HCEC 1CT (cell line): Measurements from ENCODE around the gene LPO.

Source experiments
- DNase-seq: peaks from one replicate; pipeline ENCODE4 v3.0.0-alpha.2; 2017

Gene LPO

DNA sequence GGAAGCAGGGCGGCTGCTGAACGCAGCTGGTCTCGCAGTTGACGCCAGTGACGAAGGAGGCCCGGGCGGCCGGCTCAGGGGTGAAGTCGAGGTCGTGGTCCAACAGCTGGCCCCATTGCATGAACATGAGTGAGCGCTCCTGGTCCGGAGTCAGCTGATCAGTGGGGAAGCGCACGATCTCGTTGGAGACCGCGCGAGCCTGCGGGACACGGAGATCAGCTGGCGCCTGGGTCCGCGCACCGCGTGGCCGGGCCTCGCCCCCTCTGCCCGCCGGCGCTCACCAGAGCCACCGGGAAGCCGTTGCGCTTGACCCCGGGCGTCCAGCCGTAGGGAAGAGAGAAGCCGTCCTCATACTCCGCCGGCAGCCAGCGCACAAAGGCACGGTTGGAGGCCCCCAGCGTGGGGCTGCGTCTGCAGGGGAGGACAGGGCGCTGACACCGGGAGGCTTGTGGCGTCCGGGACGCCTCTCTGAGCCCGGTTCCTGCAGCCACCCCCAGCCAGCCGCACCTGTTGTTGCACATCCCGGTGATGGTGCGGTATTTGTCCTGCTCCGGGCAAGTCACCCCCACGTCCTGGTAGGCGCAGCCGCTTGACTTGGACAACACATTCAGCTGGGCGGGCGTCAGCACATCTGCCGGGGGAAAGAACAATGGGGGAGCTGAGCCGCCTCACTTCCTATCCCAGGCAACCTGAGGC is 40.8 kb downstream of the LPO start:
- DNase-seq: no peak

GRCh38 chr17:58279736-58280479 is 41.5 kb downstream of the LPO start:
- no peak for DNase-seq

DNA sequence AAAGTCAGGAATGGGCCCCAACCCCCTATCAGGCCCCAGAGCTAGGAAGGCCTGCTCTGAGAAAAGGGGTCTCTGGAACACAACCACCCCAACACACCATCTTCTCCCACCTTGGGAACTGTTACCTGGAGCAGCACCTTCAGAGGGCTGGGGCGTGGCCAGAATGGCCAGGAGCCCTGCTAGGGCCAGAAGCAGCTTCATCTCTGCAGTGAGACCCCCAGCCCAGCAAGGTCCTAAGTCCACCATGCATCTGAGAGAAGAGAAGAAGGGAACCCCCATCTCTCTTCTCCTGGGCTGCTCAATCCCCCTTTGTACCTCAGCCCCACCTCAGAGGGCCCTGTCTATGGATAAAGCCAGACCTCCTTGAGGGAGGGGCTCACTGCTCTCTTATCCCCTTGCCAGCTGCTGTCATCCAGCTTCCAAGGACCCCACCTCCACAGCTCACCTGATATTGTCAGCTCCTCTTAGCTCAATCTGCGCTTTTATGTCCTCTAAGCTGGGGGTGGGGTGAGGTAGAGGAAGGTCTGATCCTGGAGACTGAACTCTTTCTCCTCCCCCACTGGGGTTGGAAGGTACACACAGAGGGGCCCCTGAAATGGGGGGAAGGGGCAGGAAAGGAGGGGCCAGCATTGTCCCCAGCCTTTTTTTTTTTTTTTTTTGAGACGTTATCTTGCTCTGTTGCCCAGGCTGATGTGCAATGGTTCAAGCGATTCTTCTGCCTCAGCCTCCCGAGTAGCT is 42.3 kb downstream of the LPO start, which contains the start of gene MPO:
Gene MPO (minus strand): TSS at position 456 of the 738 bp plus-strand sequence. CDS start 177 bp downstream, at position 279.
- DNase-seq: no peak

DNA sequence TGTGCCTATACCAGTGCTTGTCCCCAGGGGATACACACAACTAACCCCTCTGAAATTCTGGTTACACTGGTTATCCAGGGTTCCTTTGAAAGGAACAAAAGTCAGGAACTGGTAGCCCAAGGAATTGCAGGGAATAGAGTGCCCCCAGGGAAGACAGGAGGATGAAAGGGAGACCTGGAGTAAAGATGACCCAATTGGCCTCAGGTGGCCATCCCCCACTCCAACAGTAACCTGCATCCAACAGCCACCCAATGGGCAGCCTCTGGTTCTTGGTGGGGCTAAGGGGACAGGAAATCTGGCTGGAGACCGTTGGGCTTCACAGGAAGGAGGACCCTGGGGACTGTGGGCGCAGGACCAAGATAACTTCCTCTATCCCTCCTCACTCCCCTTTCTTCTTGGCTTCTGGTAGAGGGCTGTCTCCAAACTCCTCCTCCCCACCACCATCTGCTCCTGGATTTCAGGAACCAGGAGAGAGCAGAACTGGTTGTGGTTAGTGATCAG is 43.2 kb downstream of the LPO start:
- no peak for DNase-seq

DNA sequence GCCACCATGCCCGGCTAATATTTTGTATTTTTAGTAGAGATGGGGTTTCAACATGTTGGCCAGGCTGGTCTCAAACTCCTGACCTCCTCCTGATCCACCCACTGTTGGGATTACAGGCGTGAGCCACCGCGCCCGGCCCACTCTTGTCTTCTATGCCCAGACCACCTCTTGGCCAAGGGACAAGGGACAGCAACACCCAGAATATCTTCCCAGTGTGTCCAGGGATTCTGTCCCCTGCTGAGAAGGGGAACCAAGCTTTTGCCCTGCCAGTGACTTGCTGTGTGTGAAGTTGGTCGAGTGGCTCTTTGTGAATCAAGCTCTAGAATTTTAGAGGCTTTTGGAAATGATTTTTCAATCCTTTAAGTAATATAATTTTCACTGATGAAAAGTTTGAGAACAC is 44.1 kb downstream of the LPO start:
- no peak for DNase-seq

DNA sequence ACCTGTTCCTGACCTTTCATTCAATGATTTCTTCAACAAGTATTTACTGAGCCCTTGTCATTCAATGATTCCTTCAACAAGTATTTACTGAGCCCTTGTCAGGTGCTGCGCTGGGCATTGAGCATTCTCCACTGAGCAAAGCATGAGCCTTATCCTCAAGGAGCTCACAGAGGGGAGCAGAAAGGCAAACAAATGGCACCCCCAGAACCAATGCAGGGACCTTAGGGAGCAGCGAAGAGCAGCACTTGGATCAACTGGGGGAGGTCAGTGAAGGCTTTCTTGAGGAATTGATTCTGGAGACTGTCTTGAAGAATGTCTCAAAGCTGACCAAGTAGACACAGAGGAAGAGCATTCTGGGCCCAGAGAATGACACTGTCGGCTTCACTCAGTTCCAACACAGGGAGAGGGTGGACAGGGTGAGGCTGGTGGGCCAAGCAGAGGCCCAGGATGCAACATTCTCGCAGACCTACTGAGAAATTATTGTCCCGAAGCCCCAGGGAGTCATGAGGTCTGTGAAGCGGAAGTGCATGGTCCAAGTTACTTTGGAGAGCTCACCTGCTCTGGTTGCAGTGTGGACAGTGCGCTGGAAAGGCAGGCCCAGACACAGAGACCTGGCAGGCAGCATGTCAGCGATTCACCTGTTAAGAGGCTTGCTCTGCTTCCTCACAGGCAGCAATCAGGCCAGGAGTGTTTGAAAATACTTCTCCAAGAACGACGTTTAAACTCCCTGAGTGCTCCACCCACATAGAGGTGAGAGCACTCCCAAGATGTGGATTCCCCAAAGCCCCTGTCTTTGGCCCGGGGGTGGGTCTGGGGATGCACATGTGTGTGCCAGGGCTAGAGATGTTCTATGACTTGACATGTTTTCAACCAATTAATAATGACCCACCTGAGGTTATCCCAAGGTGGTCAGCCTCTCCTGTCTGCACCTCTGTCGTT is 45.6 kb downstream of the LPO start:
- no peak for DNase-seq

GRCh38 chr17:58284613-58285421 is 46.4 kb downstream of the LPO start:
- DNase-seq: no peak

GRCh38 chr17:58285422-58285810 is 47.0 kb downstream of the LPO start:
- DNase-seq: no peak

- DNase-seq: no peak
Observed at GRCh38 chr17:58289869-58290268, 51.5 kb downstream of the LPO start.

GRCh38 chr17:58291246-58291645 is 52.9 kb downstream of the LPO start:
- DNase-seq: no peak

DNA sequence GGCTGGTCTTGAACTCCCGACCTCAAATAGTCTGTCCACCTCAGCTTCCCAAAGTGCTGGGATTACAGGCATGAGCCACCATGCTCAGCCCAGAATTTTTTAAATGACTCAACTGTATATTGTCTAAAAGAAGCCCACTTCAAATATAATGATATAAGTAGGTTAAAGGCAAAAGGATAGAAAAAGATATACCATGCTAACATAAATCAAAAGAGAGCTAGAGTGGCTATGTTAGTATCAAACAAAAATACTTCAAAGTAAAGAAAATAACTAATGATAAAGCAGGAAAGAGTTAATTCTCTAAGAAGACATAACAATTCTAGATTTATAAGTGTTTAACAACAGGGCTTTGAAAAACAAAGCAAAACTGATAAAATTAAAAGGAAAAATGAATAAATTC is 55.6 kb downstream of the LPO start:
- DNase-seq: no peak

- no peak for DNase-seq
Observed at GRCh38 chr17:58300336-58300735, 62.0 kb downstream of the LPO start.

- no peak for DNase-seq
Observed at GRCh38 chr17:58301504-58302150, 63.2 kb downstream of the LPO start.

DNA sequence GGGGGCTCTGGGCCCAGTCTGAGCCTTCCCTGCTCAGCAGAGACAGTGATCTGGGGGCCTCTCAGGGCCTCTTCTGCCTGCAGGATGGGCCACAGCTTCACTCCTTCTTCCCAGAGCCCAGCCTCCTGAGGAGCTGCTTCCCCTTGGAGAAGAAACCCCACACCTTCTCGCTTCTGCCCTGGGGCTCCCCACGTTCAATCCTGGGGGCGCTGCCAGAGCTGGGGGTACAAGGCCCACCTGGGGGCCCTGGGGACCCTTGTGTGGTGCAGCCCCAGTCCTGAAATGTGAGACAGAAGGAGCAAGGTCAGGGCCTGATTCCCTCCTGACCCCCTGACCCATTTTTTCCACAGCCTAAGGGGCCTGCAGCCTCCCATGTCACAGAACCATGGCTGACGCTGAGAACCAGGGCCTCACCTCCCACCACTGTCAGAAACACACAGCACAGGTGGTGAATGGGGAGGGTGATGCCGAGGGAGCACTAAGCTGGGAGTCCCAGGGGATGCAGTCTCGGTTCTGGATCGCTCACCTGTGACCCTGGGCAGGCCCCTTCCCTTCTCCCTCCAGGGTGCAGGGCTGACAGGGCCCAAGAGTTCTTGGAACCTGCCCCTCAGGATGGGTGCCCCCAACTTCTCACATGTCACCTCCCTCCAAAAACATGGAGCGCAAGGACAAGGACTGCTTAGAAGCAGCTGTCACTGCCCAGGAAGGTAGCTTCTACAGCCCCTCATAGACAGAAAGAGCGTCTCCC is 64.0 kb downstream of the LPO start:
- DNase-seq: no peak

DNA sequence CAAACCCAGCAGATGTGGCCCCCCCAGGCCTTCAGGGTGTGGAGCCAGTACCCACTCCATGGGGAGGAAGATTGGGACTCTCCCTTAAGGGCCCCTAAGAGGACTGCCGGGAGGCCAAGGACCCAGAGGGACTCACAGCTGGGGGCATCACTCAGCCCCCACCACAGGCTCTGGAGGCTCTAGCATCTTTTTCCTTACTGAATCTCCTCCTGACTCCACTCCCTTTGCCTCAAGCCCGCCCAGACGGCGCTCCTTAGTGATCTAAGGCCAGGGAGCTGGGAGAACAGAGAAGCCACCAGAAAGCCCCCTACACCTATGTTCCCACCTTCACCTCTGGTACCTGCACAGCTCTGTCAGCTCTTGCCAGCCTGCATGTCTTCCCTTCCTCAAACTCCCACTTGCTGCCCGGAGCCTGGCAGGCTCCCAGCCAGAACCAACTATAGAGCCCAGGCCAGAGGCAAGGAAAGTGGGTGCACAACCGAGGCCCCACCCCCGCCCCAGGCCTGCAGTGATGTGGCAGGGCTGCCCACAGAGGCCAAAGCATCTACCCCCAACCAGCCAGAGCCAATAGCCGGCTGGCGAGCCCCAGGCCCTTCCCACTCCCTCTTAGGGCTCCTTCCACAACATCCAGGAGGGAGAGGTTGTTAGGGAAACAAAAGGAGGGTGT is 64.7 kb downstream of the LPO start:
- DNase-seq: no peak

- DNase-seq: peak; percentile 37
Observed at GRCh38 chr17:58303971-58304749, 65.8 kb downstream of the LPO start.

DNA sequence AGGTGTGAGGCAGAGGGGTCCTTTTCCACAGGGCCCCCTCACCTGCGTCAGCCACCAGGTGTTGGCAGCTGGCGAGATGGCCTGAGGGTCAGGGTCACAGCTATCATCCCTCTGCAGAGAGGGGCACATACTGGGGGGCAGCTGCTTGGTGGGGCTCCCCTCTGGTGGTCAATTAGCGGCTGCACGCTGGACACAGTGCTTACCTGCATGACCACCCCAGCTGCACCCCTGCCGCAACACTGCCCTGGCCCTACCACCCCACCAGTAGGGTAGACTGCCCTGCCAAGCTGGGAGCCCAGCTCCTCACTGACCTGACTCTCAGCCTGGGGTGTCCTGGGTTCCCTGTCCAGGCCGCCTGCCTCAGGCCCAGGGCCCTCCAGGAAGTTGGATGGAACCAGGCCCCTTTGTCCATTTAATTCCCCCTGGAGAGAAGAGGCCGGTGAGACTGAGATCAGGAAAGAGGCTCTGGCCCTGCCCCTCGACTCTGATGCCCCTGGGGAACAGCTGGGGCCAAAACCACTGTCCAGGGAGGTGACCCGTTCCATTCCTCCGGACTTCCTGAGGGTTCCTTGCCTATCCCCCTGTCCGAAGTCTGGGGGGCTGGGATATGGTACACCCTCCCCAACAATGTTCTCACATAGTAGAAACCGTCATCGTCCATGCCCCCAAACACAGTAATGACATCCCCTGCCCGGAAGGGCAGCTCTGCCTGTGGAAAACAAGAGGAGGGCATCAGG is 66.5 kb downstream of the LPO start:
- DNase-seq: no peak

- no peak for DNase-seq
Observed at GRCh38 chr17:58305626-58306025, 67.2 kb downstream of the LPO start.
